Tibial nerve (tissue), 3 donors: ENCODE data around the gene CCDC91.

Experiments used
- CTCF ChIP-seq, 5 experiments: fragments of 200-600 bp in 3 of 5; fragments of 450-650 bp in 2 of 5; sonication (generic) in 3 of 5; IDR thresholded peaks; one replicate each; pipeline ENCODE4 v1.5.1; 2016 to 2019; ENCODE audit warnings: antibody characterized with exemption in 5 of 5, mild to moderate bottlenecking in 3 of 5, moderate library complexity in 2 of 5
- POLR2A ChIP-seq, 2 donors: fragments of 450-650 bp; IDR thresholded peaks; one replicate each; pipeline ENCODE4 v1.6.1; 2017; ENCODE audit warnings: antibody characterized with exemption in 2 of 2, mild to moderate bottlenecking in 2 of 2, moderate library complexity in 2 of 2

GRCh38 chr12:28555748-28556147, 365.5 kb downstream of the CCDC91 start:
- TF ChIP-seq CTCF (IDR thresholded peaks at IDR 0.05) (no peak), POLR2A (IDR thresholded peaks at IDR 0.05) (no peak)
